ENCODE measurements around the gene KRTAP15-1.

Gene KRTAP15-1

DNA sequence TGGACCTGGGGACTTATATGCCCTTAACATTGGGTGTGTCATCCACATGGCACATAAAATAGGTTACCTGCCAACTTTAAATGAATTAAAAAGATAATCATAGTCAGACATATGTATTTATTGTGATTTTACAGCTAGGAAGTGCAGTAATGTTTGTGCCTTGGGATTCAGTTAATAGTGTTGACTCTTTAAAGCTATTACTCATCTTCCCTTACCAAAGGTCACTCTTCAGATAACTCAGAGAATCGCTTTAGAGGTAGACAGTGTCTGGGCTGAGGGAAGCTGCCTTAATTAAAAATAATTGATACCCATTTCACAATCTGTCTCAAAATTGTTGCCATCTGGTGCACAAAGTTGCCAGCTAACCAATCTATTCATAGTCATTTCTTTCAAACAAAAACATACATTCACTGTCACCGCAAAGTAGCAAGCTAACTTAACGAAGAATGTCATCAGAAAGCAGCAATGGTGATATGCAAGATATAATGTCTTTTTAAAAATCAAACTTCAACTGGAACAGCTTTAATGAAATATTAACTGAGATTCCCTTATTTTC lies 3.0 kb upstream of the KRTAP15-1 start:
- Histone ChIP-seq H3K9ac (ENCODE audit: low read depth, low read length) (no peak overlapping the region), H4K20me1 (ENCODE audit: insufficient read depth, low read length) (no peaks in the 10 kb centered on the region), H3K4me2 (ENCODE audit: insufficient read depth, low read length) (no peak overlapping the region), H3K36me3 (ENCODE audit: insufficient read depth, low read length) (no peaks in the 10 kb centered on the region), H3K4me3 (ENCODE audit: low read depth in 1 of 2, low read length in 2 of 2) (no peak overlapping the region), H3K79me2 (ENCODE audit: insufficient read depth, low read length) (no peaks in the 10 kb centered on the region), H3K27ac (ENCODE audit: low read length) (no peak overlapping the region), H3K9me3 (ENCODE audit: insufficient read depth, low read length, severe bottlenecking) (no peaks in the 10 kb centered on the region), H3K4me1 (ENCODE audit: insufficient read depth, low read length) (no peaks in the 10 kb centered on the region), H2AFZ (ENCODE audit: low read depth, low read length) (no peak overlapping the region), H3K27me3 (ENCODE audit: insufficient read depth, low read length, poor library complexity) (no peaks in the 10 kb centered on the region)
- no peak for DNase-seq
- no peak for ATAC-seq (ENCODE audit: insufficient read depth, low read depth)
- no peak for TF ChIP-seq EZH2 (IDR thresholded peaks at IDR 0.05; ENCODE audit: borderline replicate concordance, low read depth, low read length, severe bottlenecking)
- no peak for TF ChIP-seq CTCF (IDR thresholded peaks at IDR 0.05; ENCODE audit: borderline replicate concordance, extremely low read depth, low read length, poor library complexity, severe bottlenecking)

DNA sequence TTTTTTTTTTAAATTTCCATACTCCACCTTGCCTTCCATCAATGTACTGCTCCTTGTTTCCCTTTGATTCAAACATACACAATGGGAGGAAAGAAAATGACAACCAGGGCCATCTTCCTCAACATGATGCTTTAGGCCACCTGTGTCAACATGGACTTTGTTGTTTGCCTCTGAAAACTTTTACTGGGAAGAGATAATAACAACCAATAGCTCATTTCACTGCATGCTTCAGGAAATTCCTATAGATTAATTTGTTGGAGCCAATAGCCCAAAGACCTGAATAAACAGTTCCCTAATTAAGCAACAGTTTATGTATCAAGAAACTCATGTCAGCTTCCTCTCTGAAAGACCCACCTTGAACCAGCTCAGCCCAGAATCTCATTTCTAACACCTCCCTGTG lies 3.2 kb downstream of the KRTAP15-1 start:
- Histone ChIP-seq H3K9ac (ENCODE audit: low read depth, low read length) (no peak overlapping the region), H2AFZ (ENCODE audit: low read depth, low read length) (no peak overlapping the region)
- no peak for ATAC-seq (ENCODE audit: insufficient read depth, low read depth)

DNA sequence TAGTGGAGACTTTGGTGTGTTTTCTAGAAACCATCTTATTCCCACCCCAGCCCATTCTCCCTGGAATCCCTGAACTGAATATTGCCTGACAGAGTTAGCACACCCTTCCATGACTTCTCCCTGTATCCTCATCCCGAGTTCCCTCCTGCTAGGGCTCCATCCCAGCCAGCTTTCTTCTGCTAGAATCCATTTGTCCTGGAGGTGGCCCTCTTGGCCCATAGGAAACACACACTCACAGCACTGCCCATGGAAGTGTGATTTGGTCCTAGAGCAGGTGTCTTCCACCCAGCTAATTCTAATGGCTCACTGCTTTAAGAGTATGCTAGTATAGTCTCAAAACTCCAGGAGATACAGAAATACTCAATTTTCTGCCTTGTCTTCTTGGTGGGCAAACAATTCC lies 4.1 kb downstream of the KRTAP15-1 start:
- DNase-seq (no peak), ATAC-seq (ENCODE audit: insufficient read depth, low read depth) (no peak)
- no peaks in the 10 kb centered on the region for H3K36me3 ChIP-seq (ENCODE audit: insufficient read depth, low read length)
- H3K27me3 ChIP-seq (ENCODE audit: insufficient read depth, low read length, poor library complexity) = no peaks in the 10 kb centered on the region
- no peak overlapping the region for H3K27ac ChIP-seq (ENCODE audit: low read length)
- no peak overlapping the region for H3K4me2 ChIP-seq (ENCODE audit: insufficient read depth, low read length)
- no peak overlapping the region for H3K9ac ChIP-seq (ENCODE audit: low read depth, low read length)
- H2AFZ ChIP-seq (ENCODE audit: low read depth, low read length) = no peak overlapping the region
- no peaks in the 10 kb centered on the region for H4K20me1 ChIP-seq (ENCODE audit: insufficient read depth, low read length)
- no peak for TF ChIP-seq CTCF (IDR thresholded peaks at IDR 0.05; ENCODE audit: borderline replicate concordance, extremely low read depth, low read length, poor library complexity, severe bottlenecking)
- H3K79me2 ChIP-seq (ENCODE audit: insufficient read depth, low read length) = no peaks in the 10 kb centered on the region
- peaks cover 5% of the 10 kb centered on the region; the same call in 1 of the 2 replicates for H3K4me1 ChIP-seq (ENCODE audit: insufficient read depth, low read length)
- no peak overlapping the region for H3K4me3 ChIP-seq (ENCODE audit: low read depth in 1 of 2, low read length in 2 of 2)
- no peaks in the 10 kb centered on the region for H3K9me3 ChIP-seq (ENCODE audit: insufficient read depth, low read length, severe bottlenecking)

More for the DNA sequence above, 3.2 kb downstream of the KRTAP15-1 start:
- Histone ChIP-seq H3K27me3 (ENCODE audit: insufficient read depth, low read length, poor library complexity) (no peaks in the 10 kb centered on the region), H3K9me3 (ENCODE audit: insufficient read depth, low read length, severe bottlenecking) (no peaks in the 10 kb centered on the region), H3K4me2 (ENCODE audit: insufficient read depth, low read length) (no peak overlapping the region), H3K4me3 (ENCODE audit: low read depth in 1 of 2, low read length in 2 of 2) (no peak overlapping the region), H4K20me1 (ENCODE audit: insufficient read depth, low read length) (no peaks in the 10 kb centered on the region), H3K79me2 (ENCODE audit: insufficient read depth, low read length) (no peaks in the 10 kb centered on the region), H3K27ac (ENCODE audit: low read length) (no peak overlapping the region), H3K4me1 (ENCODE audit: insufficient read depth, low read length) (peaks cover 5% of the 10 kb centered on the region; the same call in 1 of the 2 replicates), H3K36me3 (ENCODE audit: insufficient read depth, low read length) (no peaks in the 10 kb centered on the region)
- TF ChIP-seq EZH2 (IDR thresholded peaks at IDR 0.05; ENCODE audit: borderline replicate concordance, low read depth, low read length, severe bottlenecking) (no peak), CTCF (IDR thresholded peaks at IDR 0.05; ENCODE audit: borderline replicate concordance, extremely low read depth, low read length, poor library complexity, severe bottlenecking) (no peak)
- no peak for DNase-seq

GRCh38 chr21:30447056-30447455 lies 7.0 kb downstream of the KRTAP15-1 start:
- no peak overlapping the region for H3K4me3 ChIP-seq (ENCODE audit: low read depth in 1 of 2, low read length in 2 of 2)
- H3K27me3 ChIP-seq (ENCODE audit: insufficient read depth, low read length, poor library complexity) = no peaks in the 10 kb centered on the region
- no peak overlapping the region for H3K27ac ChIP-seq (ENCODE audit: low read length)
- DNase-seq (no peak), ATAC-seq (ENCODE audit: insufficient read depth, low read depth) (peak; percentile 64)
- H3K9me3 ChIP-seq (ENCODE audit: insufficient read depth, low read length, severe bottlenecking) = no peaks in the 10 kb centered on the region
- no peaks in the 10 kb centered on the region for H3K36me3 ChIP-seq (ENCODE audit: insufficient read depth, low read length)
- H3K9ac ChIP-seq (ENCODE audit: low read depth, low read length) = no peak overlapping the region
- no peak overlapping the region for H3K4me2 ChIP-seq (ENCODE audit: insufficient read depth, low read length)
- no peaks in the 10 kb centered on the region for H4K20me1 ChIP-seq (ENCODE audit: insufficient read depth, low read length)
- no peak overlapping the region for H2AFZ ChIP-seq (ENCODE audit: low read depth, low read length)
- no peak for TF ChIP-seq CTCF (IDR thresholded peaks at IDR 0.05; ENCODE audit: borderline replicate concordance, extremely low read depth, low read length, poor library complexity, severe bottlenecking)
- TF ChIP-seq EZH2 (IDR thresholded peaks at IDR 0.05; ENCODE audit: borderline replicate concordance, low read depth, low read length, severe bottlenecking) = no peak
- H3K4me1 ChIP-seq (ENCODE audit: insufficient read depth, low read length) = peaks cover 5% of the 10 kb centered on the region; the same call in 1 of the 2 replicates
- H3K79me2 ChIP-seq (ENCODE audit: insufficient read depth, low read length) = no peaks in the 10 kb centered on the region
